ENCODE measurements around the gene GJC2.

GJC2 gene

GRCh38 chr1:228120857-228121489, 28.8 kb upstream of the GJC2 start:
- TF ChIP-seq NFRKB (IDR thresholded peaks at IDR 0.05) = no peak
- no peak for TF ChIP-seq BHLHE40 (IDR thresholded peaks at IDR 0.05; ENCODE audit: borderline replicate concordance)
- TF ChIP-seq FOXA1 (IDR thresholded peaks at IDR 0.05) = no peak
- TF ChIP-seq HDGF (IDR thresholded peaks at IDR 0.05; ENCODE audit: borderline replicate concordance) = no peak
- TF ChIP-seq LEF1 (IDR thresholded peaks at IDR 0.05; ENCODE audit: borderline replicate concordance) = no peak
- no peak for TF ChIP-seq CTBP1 (IDR thresholded peaks at IDR 0.05; ENCODE audit: borderline replicate concordance)
- TF ChIP-seq SUZ12 (IDR thresholded peaks at IDR 0.05) = no peak
- no peak for TF ChIP-seq L3MBTL2 (conservative IDR thresholded peaks at IDR 0.05)
- TF ChIP-seq SP1 (IDR thresholded peaks at IDR 0.05) = no peak
- no peak for TF ChIP-seq ELF4 (IDR thresholded peaks at IDR 0.05)
- TF ChIP-seq, protein P1, sequence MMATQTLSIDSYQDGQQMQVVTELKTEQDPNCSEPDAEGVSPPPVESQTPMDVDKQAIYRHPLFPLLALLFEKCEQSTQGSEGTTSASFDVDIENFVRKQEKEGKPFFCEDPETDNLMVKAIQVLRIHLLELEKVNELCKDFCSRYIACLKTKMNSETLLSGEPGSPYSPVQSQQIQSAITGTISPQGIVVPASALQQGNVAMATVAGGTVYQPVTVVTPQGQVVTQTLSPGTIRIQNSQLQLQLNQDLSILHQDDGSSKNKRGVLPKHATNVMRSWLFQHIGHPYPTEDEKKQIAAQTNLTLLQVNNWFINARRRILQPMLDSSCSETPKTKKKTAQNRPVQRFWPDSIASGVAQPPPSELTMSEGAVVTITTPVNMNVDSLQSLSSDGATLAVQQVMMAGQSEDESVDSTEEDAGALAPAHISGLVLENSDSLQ (IDR thresholded peaks at IDR 0.05) = no peak
- no peak for TF ChIP-seq FOXM1 (IDR thresholded peaks at IDR 0.05; ENCODE audit: borderline replicate concordance)
- no peak for TF ChIP-seq ARNT (IDR thresholded peaks at IDR 0.05)
- no peak for TF ChIP-seq FOXK2 (IDR thresholded peaks at IDR 0.05)
- TF ChIP-seq ZNF384 (IDR thresholded peaks at IDR 0.05) = no peak
- no peak for TF ChIP-seq TARDBP (IDR thresholded peaks at IDR 0.05)
- ChIA-PET CTCF (no interaction called here), POLR2A (interaction anchor here (1.1 kb wide), 1 partner anchor 11 kb away, joined by 3 read pairs; the partner anchor contains the start of gene MRPL55)
- no peak for DNase-seq (ENCODE audit: extremely low spot score)

DNA sequence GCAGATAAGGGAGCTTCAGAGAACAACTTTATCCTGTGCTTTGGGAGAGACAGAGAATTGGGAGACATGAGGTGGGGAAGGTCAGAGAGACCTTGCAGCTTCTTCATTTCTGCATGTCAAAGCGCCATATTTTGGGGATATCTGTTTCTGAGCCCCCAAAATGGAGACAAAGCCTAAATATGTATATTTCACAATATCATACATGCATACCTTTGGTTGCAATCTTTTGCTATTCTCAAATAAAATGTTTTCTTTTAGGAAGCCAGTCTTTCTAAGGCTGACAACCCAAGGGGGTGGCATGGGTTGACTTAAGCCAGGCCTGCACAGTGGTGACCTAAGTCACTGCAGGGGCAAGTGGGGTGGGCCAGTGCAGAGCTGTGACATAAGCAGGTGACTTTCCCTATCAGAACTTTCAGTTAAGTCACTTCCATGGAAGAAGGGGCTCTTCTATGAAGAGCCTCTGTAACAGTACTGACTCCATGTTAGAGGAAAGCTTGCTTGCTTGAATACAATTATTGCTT, 26.7 kb upstream of the GJC2 start:
- ChIA-PET POLR2A (no interaction called here), CTCF (interaction anchor here (1.8 kb wide), 1 partner anchor 8 kb away, joined by 6 read pairs; no protein-coding TSS in a partner anchor)
- TF ChIP-seq FOXK2 (IDR thresholded peaks at IDR 0.05) = no peak
- TF ChIP-seq L3MBTL2 (conservative IDR thresholded peaks at IDR 0.05) = no peak
- no peak for TF ChIP-seq FOXA1 (IDR thresholded peaks at IDR 0.05)
- TF ChIP-seq ARNT (IDR thresholded peaks at IDR 0.05) = no peak
- no peak for TF ChIP-seq FOXM1 (IDR thresholded peaks at IDR 0.05; ENCODE audit: borderline replicate concordance)
- TF ChIP-seq ZNF384 (IDR thresholded peaks at IDR 0.05) = no peak
- TF ChIP-seq LEF1 (IDR thresholded peaks at IDR 0.05; ENCODE audit: borderline replicate concordance) = no peak
- TF ChIP-seq, protein P1 (IDR thresholded peaks at IDR 0.05) = no peak
- TF ChIP-seq TARDBP (IDR thresholded peaks at IDR 0.05) = no peak
- no peak for TF ChIP-seq SUZ12 (IDR thresholded peaks at IDR 0.05)
- TF ChIP-seq BHLHE40 (IDR thresholded peaks at IDR 0.05; ENCODE audit: borderline replicate concordance) = no peak
- no peak for TF ChIP-seq ELF4 (IDR thresholded peaks at IDR 0.05)
- no peak for TF ChIP-seq SP1 (IDR thresholded peaks at IDR 0.05)
- no peak for TF ChIP-seq NFRKB (IDR thresholded peaks at IDR 0.05)
- peak; percentile 2 for DNase-seq (ENCODE audit: extremely low spot score)

DNA sequence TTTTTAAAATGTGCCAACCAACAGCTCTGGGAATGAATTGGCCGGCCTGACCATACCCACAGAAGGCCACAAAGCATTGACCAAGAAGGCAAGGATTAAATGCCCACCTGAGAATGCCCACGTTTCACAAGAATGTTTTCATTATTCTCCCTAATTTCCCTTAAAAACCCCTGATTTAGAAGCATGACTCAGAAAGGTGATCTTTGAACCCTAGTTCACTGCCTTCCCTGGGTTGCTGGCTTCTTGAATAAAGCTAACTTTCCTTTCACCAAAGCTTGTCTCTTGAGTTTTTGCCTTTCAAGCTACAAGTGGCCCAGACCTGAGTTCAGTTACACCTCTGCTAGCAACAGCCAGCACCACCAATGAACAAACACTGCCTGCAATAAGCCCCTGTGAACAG, 26.2 kb upstream of the GJC2 start:
- no peak for DNase-seq (ENCODE audit: extremely low spot score)
- ChIA-PET CTCF (no interaction called here), POLR2A (interaction anchor here (0.6 kb wide), 1 partner anchor 10 kb away, joined by 3 read pairs; no protein-coding TSS in a partner anchor)
- TF ChIP-seq FOXA1 (IDR thresholded peaks at IDR 0.05) (no peak), LEF1 (IDR thresholded peaks at IDR 0.05; ENCODE audit: borderline replicate concordance) (no peak), ARNT (IDR thresholded peaks at IDR 0.05) (no peak)

- TF ChIP-seq FOXA1 (IDR thresholded peaks at IDR 0.05) = no peak
- no peak for TF ChIP-seq NFRKB (IDR thresholded peaks at IDR 0.05)
- no peak for TF ChIP-seq FOXK2 (IDR thresholded peaks at IDR 0.05)
- TF ChIP-seq FOXM1 (IDR thresholded peaks at IDR 0.05; ENCODE audit: borderline replicate concordance) = no peak
- TF ChIP-seq SP1 (IDR thresholded peaks at IDR 0.05) = no peak
- no peak for TF ChIP-seq TARDBP (IDR thresholded peaks at IDR 0.05)
- DNase-seq (ENCODE audit: extremely low spot score) = no peak
- ChIA-PET POLR2A (interaction anchor here (1.0 kb wide), 1 partner anchor 43 kb away, joined by 3 read pairs; the partner anchor contains the start of gene ARF1), CTCF (no interaction called here)
Observed at GRCh38 chr1:228125185-228125584, 24.5 kb upstream of the GJC2 start.

- POLR2A ChIA-PET = interaction anchor here (1.0 kb wide), 1 partner anchor 325 kb away, joined by 3 read pairs; a partner anchor contains a TSS
- CTCF ChIA-PET = interaction anchor here (1.7 kb wide), 1 partner anchor 22 kb away, joined by 7 read pairs; the partner anchor contains the start of gene MRPL55
- TF ChIP-seq ELF4 (IDR thresholded peaks at IDR 0.05) (no peak), FOXA1 (IDR thresholded peaks at IDR 0.05) (no peak), ZNF384 (IDR thresholded peaks at IDR 0.05) (no peak), NFRKB (IDR thresholded peaks at IDR 0.05) (no peak), HDGF (IDR thresholded peaks at IDR 0.05; ENCODE audit: borderline replicate concordance) (no peak), FOXK2 (IDR thresholded peaks at IDR 0.05) (no peak), SUZ12 (IDR thresholded peaks at IDR 0.05) (no peak), L3MBTL2 (conservative IDR thresholded peaks at IDR 0.05) (no peak), LEF1 (IDR thresholded peaks at IDR 0.05; ENCODE audit: borderline replicate concordance) (no peak), SP1 (IDR thresholded peaks at IDR 0.05) (no peak), ARNT (IDR thresholded peaks at IDR 0.05) (no peak)
- no peak for DNase-seq (ENCODE audit: extremely low spot score)
Observed at GRCh38 chr1:228131766-228132165, 18.0 kb upstream of the GJC2 start.

GRCh38 chr1:228134591-228134990, 15.1 kb upstream of the GJC2 start:
- POLR2A ChIA-PET = interaction anchor here (1.3 kb wide), 1 partner anchor 24 kb away, joined by 3 read pairs; no protein-coding TSS in a partner anchor
- CTCF ChIA-PET = no interaction called here
- no peak for TF ChIP-seq FOXK2 (IDR thresholded peaks at IDR 0.05)
- no peak for TF ChIP-seq FOXM1 (IDR thresholded peaks at IDR 0.05; ENCODE audit: borderline replicate concordance)
- no peak for TF ChIP-seq FOXA1 (IDR thresholded peaks at IDR 0.05)
- no peak for TF ChIP-seq ZNF384 (IDR thresholded peaks at IDR 0.05)
- no peak for TF ChIP-seq SUZ12 (IDR thresholded peaks at IDR 0.05)
- TF ChIP-seq TARDBP (IDR thresholded peaks at IDR 0.05) = no peak
- no peak for DNase-seq (ENCODE audit: extremely low spot score)

DNA sequence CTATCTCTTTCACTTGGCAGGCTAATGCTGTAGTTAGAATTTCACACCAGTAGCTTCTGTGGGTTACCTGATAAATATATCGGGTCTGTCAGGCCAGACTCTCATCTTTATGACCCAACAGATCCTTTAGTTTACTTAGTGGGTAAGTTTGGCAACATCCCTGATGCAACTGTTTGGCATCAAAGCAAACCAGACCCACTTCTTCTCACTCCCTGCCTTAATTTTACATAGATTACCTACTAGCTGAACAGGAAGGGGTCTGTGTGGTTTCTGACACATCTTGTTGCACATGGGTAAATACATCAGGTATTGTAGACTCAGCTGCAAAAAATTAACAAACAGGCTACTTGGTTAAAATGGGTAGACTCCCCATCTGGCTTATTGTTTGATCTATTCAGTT, 12.8 kb upstream of the GJC2 start:
- CTCF ChIA-PET = no interaction called here
- TF ChIP-seq ZNF384 (IDR thresholded peaks at IDR 0.05) = no peak
- TF ChIP-seq LEF1 (IDR thresholded peaks at IDR 0.05; ENCODE audit: borderline replicate concordance) = no peak
- no peak for TF ChIP-seq BHLHE40 (IDR thresholded peaks at IDR 0.05; ENCODE audit: borderline replicate concordance)
- no peak for TF ChIP-seq TARDBP (IDR thresholded peaks at IDR 0.05)
- TF ChIP-seq NFRKB (IDR thresholded peaks at IDR 0.05) = no peak
- TF ChIP-seq, protein P1 (IDR thresholded peaks at IDR 0.05) = no peak
- no peak for TF ChIP-seq SUZ12 (IDR thresholded peaks at IDR 0.05)
- no peak for TF ChIP-seq FOXA1 (IDR thresholded peaks at IDR 0.05)
- no peak for TF ChIP-seq FOXM1 (IDR thresholded peaks at IDR 0.05; ENCODE audit: borderline replicate concordance)
- no peak for TF ChIP-seq HDGF (IDR thresholded peaks at IDR 0.05; ENCODE audit: borderline replicate concordance)
- TF ChIP-seq L3MBTL2 (conservative IDR thresholded peaks at IDR 0.05) = no peak
- no peak for TF ChIP-seq SP1 (IDR thresholded peaks at IDR 0.05)
- TF ChIP-seq FOXK2 (IDR thresholded peaks at IDR 0.05) = no peak
- TF ChIP-seq CTBP1 (IDR thresholded peaks at IDR 0.05; ENCODE audit: borderline replicate concordance) = no peak
- no peak for TF ChIP-seq ARNT (IDR thresholded peaks at IDR 0.05)
- no peak for TF ChIP-seq ELF4 (IDR thresholded peaks at IDR 0.05)
- no peak for DNase-seq (ENCODE audit: extremely low spot score)
- POLR2A ChIA-PET = interaction anchor here (2.5 kb wide), 1 partner anchor 29 kb away, joined by 12 read pairs; the partner anchor contains the start of gene IBA57

All from HEK293T (cell line).